Neural cell (in vitro differentiated cells): ENCODE measurements around the gene RAB40AL. TPM values are rescaled to one million over a fixed set of nuclear protein-coding genes. Genes with fewer than 3 reads are reported as not detected.

Experiments used
- H2AFZ ChIP-seq: fragments of 200-600, 300-800 bp; sonication (generic), shearing (Covaris generic); 2 replicates; pipeline ENCODE4 v1.6.0; 2014; ENCODE audit warnings: low read depth, mild to moderate bottlenecking, antibody characterized with exemption, low read length, moderate library complexity
- H3F3A ChIP-seq: fragments of 200-600 bp; shearing (Covaris generic); 2 replicates; pipeline ENCODE4 v1.6.1; 2016; ENCODE audit warnings: mild to moderate bottlenecking, moderate library complexity, mixed read lengths, antibody characterized with exemption, low read length; ENCODE audit not compliant: insufficient read depth, poor library complexity, severe bottlenecking
- H3K27ac ChIP-seq: fragments of 200-600, 300-800 bp; sonication (generic), shearing (Covaris generic); 2 replicates; pipeline ENCODE4 v1.5.1; 2014; ENCODE audit warnings: mild to moderate bottlenecking, low read length, moderate library complexity
- H3K27me3 ChIP-seq: fragments of 300-800, 200-600 bp; sonication (generic), shearing (Covaris generic); 2 replicates; pipeline ENCODE4 v1.6.0; 2014; ENCODE audit warnings: mild to moderate bottlenecking, low read depth, low read length, moderate library complexity; ENCODE audit not compliant: insufficient read depth
- H3K36me3 ChIP-seq: fragments of 300-800, 200-600 bp; sonication (generic), shearing (Covaris generic); 2 replicates; pipeline ENCODE4 v1.5.1; 2014; ENCODE audit warnings: mild to moderate bottlenecking, antibody characterized with exemption, low read length, moderate library complexity; ENCODE audit not compliant: insufficient read depth
- H3K4me2 ChIP-seq: fragments of 300-800, 200-600 bp; sonication (generic), shearing (Covaris generic); 2 replicates; pipeline ENCODE4 v1.6.0; 2014; ENCODE audit warnings: mild to moderate bottlenecking, low read length
- H3K4me3 ChIP-seq: fragments of 300-800, 200-600 bp; sonication (generic), shearing (Covaris generic); 2 replicates; pipeline ENCODE4 v1.5.1; 2014; ENCODE audit warnings: mild to moderate bottlenecking, low read length, moderate library complexity
- H3K79me2 ChIP-seq: fragments of 200-600 bp; shearing (Covaris generic); replicated peaks from 2 replicates; pipeline ENCODE4 v1.6.0; 2014; ENCODE audit warnings: mild to moderate bottlenecking, low read length, moderate library complexity; ENCODE audit not compliant: insufficient read depth
- H3K9ac ChIP-seq: fragments of 300-800, 200-600 bp; sonication (generic), shearing (Covaris generic); 2 replicates; pipeline ENCODE4 v1.6.1; 2016; ENCODE audit warnings: mild to moderate bottlenecking, low read length, mixed read lengths
- H3K9me2 ChIP-seq: fragments of 200-600 bp; shearing (Covaris generic); 2 replicates; pipeline ENCODE4 v1.6.1; 2016; ENCODE audit warnings: mild to moderate bottlenecking, low read length, mixed read lengths; ENCODE audit not compliant: insufficient read depth
- H3K9me3 ChIP-seq: fragments of 200-600, 300-800 bp; sonication (generic), shearing (Covaris generic); 2 replicates; pipeline ENCODE4 v1.6.1; 2016; ENCODE audit warnings: mild to moderate bottlenecking, mixed run types, low read length, moderate library complexity, mixed read lengths
- H4K20me1 ChIP-seq: fragments of 200-600 bp; shearing (Covaris generic); 2 replicates; pipeline ENCODE4 v1.6.1; 2016; ENCODE audit warnings: mild to moderate bottlenecking, mixed run types; ENCODE audit not compliant: insufficient read depth
- EP300 ChIP-seq: fragments of 450-650 bp; conservative IDR thresholded peaks from 2 replicates; pipeline ENCODE4 v1.6.1; 2014; ENCODE audit warnings: antibody characterized with exemption, mild to moderate bottlenecking, moderate library complexity; ENCODE audit not compliant: poor library complexity, severe bottlenecking
- EZH2 ChIP-seq: fragments of 200-600, 300-800 bp; shearing (Covaris generic), sonication (generic); IDR thresholded peaks from 2 replicates; pipeline ENCODE4 v1.6.1; 2014; ENCODE audit warnings: antibody characterized with exemption, low read length, borderline replicate concordance, mild to moderate bottlenecking; ENCODE audit not compliant: insufficient read depth, poor library complexity, severe bottlenecking
- MXI1 ChIP-seq: fragments of 450-650 bp; conservative IDR thresholded peaks from 2 replicates; pipeline ENCODE4 v1.6.1; 2014; ENCODE audit warnings: antibody characterized with exemption, mild to moderate bottlenecking; ENCODE audit not compliant: poor library complexity, severe bottlenecking
- POLR2AphosphoS5 ChIP-seq: IDR thresholded peaks from 2 replicates; pipeline ENCODE4 v1.6.1; 2012
- RAD21 ChIP-seq: fragments of 450-650 bp; conservative IDR thresholded peaks from 2 replicates; pipeline ENCODE4 v1.6.1; 2014; ENCODE audit warnings: antibody characterized with exemption, mild to moderate bottlenecking, moderate library complexity
- SMC3 ChIP-seq: fragments of 450-650 bp; conservative IDR thresholded peaks from 2 replicates; pipeline ENCODE4 v1.6.1; 2014; ENCODE audit warnings: antibody characterized with exemption, mild to moderate bottlenecking, moderate library complexity; ENCODE audit not compliant: poor library complexity
- TAF1 ChIP-seq: IDR thresholded peaks from 2 replicates; pipeline ENCODE4 v1.6.1; 2012; ENCODE audit warnings: low read depth
- polyA plus RNA-seq: library from polyadenylated mRNA; depleted of rRNA; stranded (reverse); fragments of >200 nt; gene quantifications from 2 replicates; pipeline ENCODE4 v1.2.3, GENCODE V29; 2014
- TF ChIP-seq, protein P1 (sequence below): IDR thresholded peaks from 2 replicates; pipeline ENCODE4 v1.6.1; 2012; ENCODE audit warnings: borderline replicate concordance
- TF ChIP-seq, protein P2 (sequence below): fragments of 450-650 bp; IDR thresholded peaks from 2 replicates; pipeline ENCODE4 v1.5.1; 2014; ENCODE audit warnings: antibody characterized with exemption, mild to moderate bottlenecking, moderate library complexity; ENCODE audit not compliant: poor library complexity, severe bottlenecking

Gene RAB40AL
- polyA plus RNA-seq, 1 donor from 2014 or later, result 0.35 TPM

DNA sequence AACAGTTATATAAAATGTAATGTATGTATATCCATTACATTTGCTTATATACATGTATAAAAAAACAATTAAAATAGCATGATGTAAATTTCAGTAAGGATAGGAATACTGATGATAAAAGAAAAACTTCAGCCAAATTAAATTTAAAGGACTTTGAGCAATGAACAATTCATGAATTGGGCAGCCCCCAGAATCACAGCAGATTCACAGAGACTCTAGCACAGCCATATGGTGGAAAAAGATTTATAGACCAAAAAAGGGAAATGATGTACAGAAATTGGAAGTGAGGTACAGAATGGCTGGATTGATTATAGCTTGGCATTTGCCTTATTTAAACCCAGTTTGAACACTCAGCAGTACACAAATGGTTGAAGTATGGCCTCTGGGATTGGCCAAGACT is 34.7 kb upstream of the RAB40AL start:
- no peaks in the 10 kb centered on the region for H3K79me2 ChIP-seq
- no peak overlapping the region for H3K4me3 ChIP-seq
- H2AFZ ChIP-seq, result no peak overlapping the region
- H4K20me1 ChIP-seq, result no peaks in the 10 kb centered on the region
- H3K36me3 ChIP-seq, result no peaks in the 10 kb centered on the region
- TF ChIP-seq EP300 (no peak), TAF1 (no peak), SMC3 (no peak), EZH2 (no peak), MXI1 (no peak), POLR2AphosphoS5 (no peak), RAD21 (no peak)
- TF ChIP-seq, protein P1, sequence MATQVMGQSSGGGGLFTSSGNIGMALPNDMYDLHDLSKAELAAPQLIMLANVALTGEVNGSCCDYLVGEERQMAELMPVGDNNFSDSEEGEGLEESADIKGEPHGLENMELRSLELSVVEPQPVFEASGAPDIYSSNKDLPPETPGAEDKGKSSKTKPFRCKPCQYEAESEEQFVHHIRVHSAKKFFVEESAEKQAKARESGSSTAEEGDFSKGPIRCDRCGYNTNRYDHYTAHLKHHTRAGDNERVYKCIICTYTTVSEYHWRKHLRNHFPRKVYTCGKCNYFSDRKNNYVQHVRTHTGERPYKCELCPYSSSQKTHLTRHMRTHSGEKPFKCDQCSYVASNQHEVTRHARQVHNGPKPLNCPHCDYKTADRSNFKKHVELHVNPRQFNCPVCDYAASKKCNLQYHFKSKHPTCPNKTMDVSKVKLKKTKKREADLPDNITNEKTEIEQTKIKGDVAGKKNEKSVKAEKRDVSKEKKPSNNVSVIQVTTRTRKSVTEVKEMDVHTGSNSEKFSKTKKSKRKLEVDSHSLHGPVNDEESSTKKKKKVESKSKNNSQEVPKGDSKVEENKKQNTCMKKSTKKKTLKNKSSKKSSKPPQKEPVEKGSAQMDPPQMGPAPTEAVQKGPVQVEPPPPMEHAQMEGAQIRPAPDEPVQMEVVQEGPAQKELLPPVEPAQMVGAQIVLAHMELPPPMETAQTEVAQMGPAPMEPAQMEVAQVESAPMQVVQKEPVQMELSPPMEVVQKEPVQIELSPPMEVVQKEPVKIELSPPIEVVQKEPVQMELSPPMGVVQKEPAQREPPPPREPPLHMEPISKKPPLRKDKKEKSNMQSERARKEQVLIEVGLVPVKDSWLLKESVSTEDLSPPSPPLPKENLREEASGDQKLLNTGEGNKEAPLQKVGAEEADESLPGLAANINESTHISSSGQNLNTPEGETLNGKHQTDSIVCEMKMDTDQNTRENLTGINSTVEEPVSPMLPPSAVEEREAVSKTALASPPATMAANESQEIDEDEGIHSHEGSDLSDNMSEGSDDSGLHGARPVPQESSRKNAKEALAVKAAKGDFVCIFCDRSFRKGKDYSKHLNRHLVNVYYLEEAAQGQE, result no peak
- TF ChIP-seq, protein P2, sequence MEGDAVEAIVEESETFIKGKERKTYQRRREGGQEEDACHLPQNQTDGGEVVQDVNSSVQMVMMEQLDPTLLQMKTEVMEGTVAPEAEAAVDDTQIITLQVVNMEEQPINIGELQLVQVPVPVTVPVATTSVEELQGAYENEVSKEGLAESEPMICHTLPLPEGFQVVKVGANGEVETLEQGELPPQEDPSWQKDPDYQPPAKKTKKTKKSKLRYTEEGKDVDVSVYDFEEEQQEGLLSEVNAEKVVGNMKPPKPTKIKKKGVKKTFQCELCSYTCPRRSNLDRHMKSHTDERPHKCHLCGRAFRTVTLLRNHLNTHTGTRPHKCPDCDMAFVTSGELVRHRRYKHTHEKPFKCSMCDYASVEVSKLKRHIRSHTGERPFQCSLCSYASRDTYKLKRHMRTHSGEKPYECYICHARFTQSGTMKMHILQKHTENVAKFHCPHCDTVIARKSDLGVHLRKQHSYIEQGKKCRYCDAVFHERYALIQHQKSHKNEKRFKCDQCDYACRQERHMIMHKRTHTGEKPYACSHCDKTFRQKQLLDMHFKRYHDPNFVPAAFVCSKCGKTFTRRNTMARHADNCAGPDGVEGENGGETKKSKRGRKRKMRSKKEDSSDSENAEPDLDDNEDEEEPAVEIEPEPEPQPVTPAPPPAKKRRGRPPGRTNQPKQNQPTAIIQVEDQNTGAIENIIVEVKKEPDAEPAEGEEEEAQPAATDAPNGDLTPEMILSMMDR, result no peak
- H3K27me3 ChIP-seq, result no peaks in the 10 kb centered on the region
- no peaks in the 10 kb centered on the region for H3K9me2 ChIP-seq
- no peaks in the 10 kb centered on the region for H3F3A ChIP-seq
- H3K27ac ChIP-seq, result no peak overlapping the region
- H3K4me2 ChIP-seq, result no peak overlapping the region
- H3K9ac ChIP-seq, result no peak overlapping the region
- H3K9me3 ChIP-seq, result no peaks in the 10 kb centered on the region

DNA sequence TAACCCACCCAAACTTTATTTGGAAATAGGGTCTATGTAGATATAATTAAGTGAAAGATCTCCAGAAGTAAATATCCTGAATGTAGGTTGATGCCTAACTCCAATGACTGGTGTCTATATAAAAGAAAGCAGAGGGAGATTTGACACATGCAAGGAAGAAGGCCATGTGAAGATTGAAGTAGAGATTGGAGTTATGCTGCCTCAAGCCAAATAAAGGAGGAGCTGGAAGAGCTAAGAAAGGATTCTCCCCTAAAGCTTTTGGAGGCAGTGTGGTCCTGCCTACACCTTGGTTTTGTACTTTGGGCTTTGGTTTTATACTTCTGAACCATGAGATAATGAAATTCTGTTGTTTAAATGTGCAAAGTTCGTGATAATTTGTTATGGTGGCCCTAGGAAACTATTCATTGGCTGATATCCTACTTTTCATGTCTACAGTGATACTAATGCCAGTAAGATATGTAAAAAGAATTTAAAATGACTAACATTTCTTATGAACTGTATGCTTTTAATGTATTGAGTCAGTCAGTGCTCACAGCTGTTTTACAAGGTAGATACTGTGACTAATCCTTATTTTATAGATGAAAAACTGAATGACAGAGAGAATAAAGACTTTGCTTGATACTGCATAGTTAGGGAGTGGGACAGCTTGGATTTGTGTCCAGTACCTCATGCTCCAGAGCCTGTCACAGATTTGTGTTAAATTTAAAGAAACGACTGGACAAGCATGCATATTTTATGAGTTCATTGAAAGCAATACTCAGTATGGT is 5.9 kb upstream of the RAB40AL start:
- Histone ChIP-seq H3K27me3 (no peaks in the 10 kb centered on the region), H3K36me3 (no peaks in the 10 kb centered on the region), H3K9me2 (no peaks in the 10 kb centered on the region), H2AFZ (no peak overlapping the region), H3K9ac (no peak overlapping the region), H3F3A (no peaks in the 10 kb centered on the region), H4K20me1 (no peaks in the 10 kb centered on the region), H3K4me2 (no peak overlapping the region), H3K9me3 (no peaks in the 10 kb centered on the region), H3K4me3 (no peak overlapping the region), H3K79me2 (no peaks in the 10 kb centered on the region), H3K27ac (no peak overlapping the region)
- TF ChIP-seq TAF1, result no peak
- no peak for TF ChIP-seq EZH2
- TF ChIP-seq, protein P1, result no peak
- no peak for TF ChIP-seq POLR2AphosphoS5
- TF ChIP-seq RAD21, result no peak
- no peak for TF ChIP-seq EP300
- no peak for TF ChIP-seq MXI1
- TF ChIP-seq, protein P2, result no peak
- no peak for TF ChIP-seq SMC3
